CD4-positive, alpha-beta memory T cell (primary cell): ENCODE data around the gene MRPS26. TPM values are rescaled to one million over a fixed set of nuclear protein-coding genes. Genes with fewer than 3 reads are reported as not detected.
"Not testable (repeated sequence)": the region's sequence is repeated elsewhere in the genome, so short reads cannot be mapped to it uniquely, and the experiment has no call there.

Experiments
- CTCF ChIA-PET: fragments of 350-600 bp; sonication (Branson Sonifier 250); formaldehyde crosslinking; loops from one replicate; lab custom pipeline; 2021; ENCODE audit warnings: inconsistent platforms; ENCODE audit not compliant: partially characterized antibody; lab: Charles Lee
- POLR2A ChIA-PET: fragments of 350-600 bp; sonication (Branson Sonifier 250); formaldehyde crosslinking; loops from one replicate; lab custom pipeline; 2021; ENCODE audit not compliant: partially characterized antibody; lab: Charles Lee
- DNase-seq, 5 donors: peaks; one replicate each; pipeline versions ENCODE4 v3.0.0 to v3.0.0-alpha.2; 2020 to 2022; ENCODE audit warnings: mixed read lengths in 1 of 5
- H3K27ac ChIP-seq: one replicate; pipeline ENCODE4 v1.7.0; 2013; ENCODE audit warnings: low read depth, low read length
- H3K27me3 ChIP-seq: 2 replicates; pipeline ENCODE4 v1.7.0; 2013; ENCODE audit warnings: mild to moderate bottlenecking, low read length, moderate library complexity; ENCODE audit not compliant: insufficient read depth
- H3K36me3 ChIP-seq: 2 replicates; pipeline ENCODE4 v1.7.0; 2013; ENCODE audit warnings: mild to moderate bottlenecking, low read length, moderate library complexity; ENCODE audit not compliant: insufficient read depth
- H3K4me1 ChIP-seq: 2 replicates; pipeline ENCODE4 v1.7.0; 2013; ENCODE audit warnings: mild to moderate bottlenecking, low read length, moderate library complexity; ENCODE audit not compliant: insufficient read depth
- H3K4me3 ChIP-seq, 2 donors: one replicate each; pipeline ENCODE4 v1.7.0; 2013; ENCODE audit warnings: low read length in 2 of 2, mild to moderate bottlenecking in 1 of 2
- H3K9me3 ChIP-seq, 2 donors: one replicate each; pipeline ENCODE4 v1.7.0; 2013; ENCODE audit warnings: low read length in 2 of 2, control low read depth in 1 of 2; ENCODE audit not compliant: control insufficient read depth in 1 of 2
- H3K27ac Mint-ChIP-seq, 7 donors: one replicate each; pipeline ENCODE4 v1.8.0; 2020 to 2021; ENCODE audit warnings: mixed read lengths in 7 of 7, mild to moderate bottlenecking in 6 of 7, inconsistent platforms in 3 of 7, moderate library complexity in 3 of 7
- H3K27me3 Mint-ChIP-seq, 2 donors: one replicate each; pipeline ENCODE4 v1.8.0; 2020 to 2021; ENCODE audit warnings: mixed read lengths in 2 of 2
- H3K36me3 Mint-ChIP-seq, 2 donors: one replicate each; pipeline ENCODE4 v1.8.0; 2020 to 2021; ENCODE audit warnings: mixed read lengths in 2 of 2, inconsistent platforms in 1 of 2, mild to moderate bottlenecking in 1 of 2
- H3K4me1 Mint-ChIP-seq, 4 donors: one replicate each; pipeline ENCODE4 v1.8.0; 2020 to 2021; ENCODE audit warnings: mixed read lengths in 4 of 4, mild to moderate bottlenecking in 1 of 4
- H3K4me3 Mint-ChIP-seq, 8 donors: one replicate each; pipeline ENCODE4 v1.8.0; 2020 to 2021; ENCODE audit warnings: mixed read lengths in 8 of 8, mild to moderate bottlenecking in 7 of 8, moderate library complexity in 6 of 8, inconsistent platforms in 3 of 8
- H3K9me3 Mint-ChIP-seq, 8 donors: one replicate each; pipeline ENCODE4 v1.8.0; 2020 to 2021; ENCODE audit warnings: mixed read lengths in 8 of 8, mild to moderate bottlenecking in 5 of 8, inconsistent platforms in 3 of 8, moderate library complexity in 1 of 8
- intact Hi-C: fragments of 100-400 bp; cut with micrococcal nuclease; formaldehyde crosslinking; loops from one replicate; pipeline ENCODE4 v1.15.1; 2023
- polyA plus RNA-seq, 2 donors: library from polyadenylated mRNA; unstranded; fragments of 300-500 nt; fragmentation: Illumina TruSeq; gene quantifications; one replicate each; pipeline ENCODE4 v1.2.3, GENCODE V29; 2021
- total RNA-seq, 2 experiments: library from RNA; stranded (reverse); gene quantifications; one replicate each; pipeline ENCODE4 v1.2.3, GENCODE V29; 2021

MRPS26 gene
- total and polyA plus RNA-seq, 4 experiments from 2014 or later: 31.6 to 66.4 (median 48.1) TPM

- intact Hi-C loops: no loop called here
- no peak overlapping the region for H3K4me3 Mint-ChIP-seq
- H3K9me3 ChIP-seq: no peaks in the 10 kb centered on the region
- no peak overlapping the region for H3K4me3 ChIP-seq
- ChIA-PET POLR2A (no interaction called here), CTCF (no interaction called here)
- no peak for DNase-seq
- no peak overlapping the region for H3K27ac ChIP-seq
- H3K27me3 ChIP-seq: no peaks in the 10 kb centered on the region
- H3K9me3 Mint-ChIP-seq: no peaks in the 10 kb centered on the region
- H3K27me3 Mint-ChIP-seq: no peaks in the 10 kb centered on the region
- H3K4me1 ChIP-seq: no peaks in the 10 kb centered on the region
- H3K36me3 Mint-ChIP-seq: peaks cover 28 to 53% of the 10 kb centered on the region in 2 donors
- no peak overlapping the region for H3K27ac Mint-ChIP-seq
- H3K36me3 ChIP-seq: peaks cover 13% of the 10 kb centered on the region
- peaks cover 0 to 6% (median 3%) of the 10 kb centered on the region in 4 donors for H3K4me1 Mint-ChIP-seq
These were observed 32.1 kb upstream of the MRPS26 start for GRCh38 chr20:3013771-3014170.

- POLR2A ChIA-PET: no interaction called here
- H3K4me1 Mint-ChIP-seq: peaks cover 0 to 6% (median 3%) of the 10 kb centered on the region in 4 donors
- DNase-seq: no peak
- peaks cover 24 to 48% of the 10 kb centered on the region in 2 donors for H3K36me3 Mint-ChIP-seq
- no peaks in the 10 kb centered on the region for H3K9me3 Mint-ChIP-seq
- Histone ChIP-seq H3K27ac (no peak overlapping the region), H3K9me3 (no peaks in the 10 kb centered on the region), H3K27me3 (no peaks in the 10 kb centered on the region), H3K4me3 (no peak overlapping the region), H3K4me1 (no peaks in the 10 kb centered on the region), H3K36me3 (peaks cover 13% of the 10 kb centered on the region)
- CTCF ChIA-PET: no interaction called here
- H3K4me3 Mint-ChIP-seq: no peak overlapping the region
- intact Hi-C loops: no loop called here
- no peaks in the 10 kb centered on the region for H3K27me3 Mint-ChIP-seq
- H3K27ac Mint-ChIP-seq: no peak overlapping the region
These were observed 31.7 kb upstream of the MRPS26 start for GRCh38 chr20:3014179-3014578.

- Mint-ChIP-seq H3K9me3 (no peaks in the 10 kb centered on the region), H3K27ac (peak overlapping the region in 4 of 7 donors; percentile 18 to 86 (median 19)), H3K27me3 (no peaks in the 10 kb centered on the region), H3K36me3 (peaks cover 19 to 44% of the 10 kb centered on the region in 2 donors), H3K4me3 (no peak overlapping the region), H3K4me1 (peaks cover 0 to 6% (median 2%) of the 10 kb centered on the region in 4 donors)
- ChIA-PET POLR2A (no interaction called here), CTCF (no interaction called here)
- H3K36me3 ChIP-seq: peaks cover 13% of the 10 kb centered on the region
- H3K4me1 ChIP-seq: no peaks in the 10 kb centered on the region
- H3K4me3 ChIP-seq: no peak overlapping the region
- H3K27ac ChIP-seq: no peak overlapping the region
- H3K9me3 ChIP-seq: no peaks in the 10 kb centered on the region
- H3K27me3 ChIP-seq: no peaks in the 10 kb centered on the region
- intact Hi-C loops: no loop called here
- no peak for DNase-seq
These were observed 31.2 kb upstream of the MRPS26 start for GRCh38 chr20:3014662-3015061.

DNA sequence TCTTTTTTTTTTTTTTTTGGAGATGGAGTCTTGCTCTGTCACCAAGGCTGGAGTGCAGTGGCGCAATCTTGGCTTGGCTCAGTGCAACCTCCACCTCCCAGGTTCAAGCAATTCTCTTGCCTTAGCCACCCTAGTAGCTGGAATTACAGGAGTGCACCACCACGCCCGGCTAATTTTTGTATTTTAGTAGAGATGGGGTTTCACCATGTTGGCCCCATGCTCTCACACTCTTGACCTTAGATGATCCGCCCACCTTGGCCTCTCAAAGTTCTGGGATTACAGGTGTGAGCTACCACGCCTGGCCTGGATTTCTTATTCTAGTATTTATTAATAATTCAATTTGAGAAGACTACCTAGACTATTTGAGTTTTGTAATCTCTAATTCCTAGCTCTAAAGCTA, 30.6 kb upstream of the MRPS26 start:
- peak overlapping the region in 2 of 7 donors; percentile 19 to 47 for H3K27ac Mint-ChIP-seq
- H3K27me3 ChIP-seq, H3K9me3 ChIP-seq, H3K9me3 Mint-ChIP-seq, POLR2A ChIA-PET, intact Hi-C loops, DNase-seq, H3K4me1 Mint-ChIP-seq, H3K27ac ChIP-seq, H3K27me3 Mint-ChIP-seq, H3K4me1 ChIP-seq, H3K4me3 Mint-ChIP-seq, CTCF ChIA-PET, H3K4me3 ChIP-seq: not testable (repeated sequence)
- peaks cover 16 to 43% of the 10 kb centered on the region in 2 donors for H3K36me3 Mint-ChIP-seq
- H3K36me3 ChIP-seq: peaks cover 13% of the 10 kb centered on the region

GRCh38 chr20:3021327-3021726, 24.5 kb upstream of the MRPS26 start:
- Mint-ChIP-seq H3K4me3 (no peak overlapping the region), H3K27ac (peak overlapping the region in 2 of 7 donors; percentile 1 to 17), H3K4me1 (no peaks in the 10 kb centered on the region), H3K36me3 (peaks cover 49 to 67% of the 10 kb centered on the region in 2 donors), H3K9me3 (no peaks in the 10 kb centered on the region), H3K27me3 (no peaks in the 10 kb centered on the region)
- no peaks in the 10 kb centered on the region for H3K27me3 ChIP-seq
- POLR2A ChIA-PET: no interaction called here
- no peaks in the 10 kb centered on the region for H3K4me1 ChIP-seq
- H3K9me3 ChIP-seq: no peaks in the 10 kb centered on the region
- CTCF ChIA-PET: no interaction called here
- intact Hi-C loops: no loop called here
- no peak for DNase-seq
- no peak overlapping the region for H3K27ac ChIP-seq
- no peak overlapping the region for H3K4me3 ChIP-seq
- peaks cover 50% of the 10 kb centered on the region for H3K36me3 ChIP-seq

DNA sequence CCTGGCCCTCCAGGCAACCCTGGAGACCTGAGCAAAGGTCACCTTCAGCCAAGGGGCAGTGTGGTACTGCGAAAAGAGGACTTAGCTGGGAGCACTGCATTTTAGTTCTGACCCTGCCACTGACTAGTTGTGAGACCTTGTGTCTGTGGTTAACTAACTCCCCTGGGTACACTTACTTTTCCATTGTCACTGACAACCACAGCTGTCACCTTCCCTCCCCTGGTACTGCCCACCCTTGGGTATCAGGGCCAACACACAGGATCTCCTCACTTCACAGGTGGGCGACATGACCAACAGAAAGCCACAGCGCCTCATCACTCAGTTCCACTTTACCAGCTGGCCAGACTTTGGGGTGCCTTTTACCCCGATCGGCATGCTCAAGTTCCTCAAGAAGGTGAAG, 24.1 kb upstream of the MRPS26 start:
- no peak overlapping the region for H3K27ac Mint-ChIP-seq
- intact Hi-C loops: no loop called here
- H3K27me3 ChIP-seq: no peaks in the 10 kb centered on the region
- H3K27ac ChIP-seq: no peak overlapping the region
- no peaks in the 10 kb centered on the region for H3K4me1 ChIP-seq
- no peak for DNase-seq
- peaks cover 54 to 70% of the 10 kb centered on the region in 2 donors for H3K36me3 Mint-ChIP-seq
- H3K4me3 Mint-ChIP-seq: no peak overlapping the region
- H3K9me3 ChIP-seq: no peaks in the 10 kb centered on the region
- H3K4me1 Mint-ChIP-seq: no peaks in the 10 kb centered on the region
- peaks cover 52% of the 10 kb centered on the region for H3K36me3 ChIP-seq
- no peaks in the 10 kb centered on the region for H3K27me3 Mint-ChIP-seq
- ChIA-PET CTCF (no interaction called here), POLR2A (no interaction called here)
- H3K9me3 Mint-ChIP-seq: no peaks in the 10 kb centered on the region
- H3K4me3 ChIP-seq: no peak overlapping the region

GRCh38 chr20:3022559-3023490, 23.0 kb upstream of the MRPS26 start:
- intact Hi-C loops, H3K27me3 ChIP-seq, H3K27ac ChIP-seq, H3K4me1 Mint-ChIP-seq, H3K9me3 ChIP-seq, H3K4me3 Mint-ChIP-seq, H3K27me3 Mint-ChIP-seq, CTCF ChIA-PET, H3K4me1 ChIP-seq, H3K4me3 ChIP-seq, POLR2A ChIA-PET, DNase-seq, H3K9me3 Mint-ChIP-seq: not testable (repeated sequence)
- Mint-ChIP-seq H3K27ac (peak overlapping the region in 3 of 7 donors; percentile 31 to 53 (median 51)), H3K36me3 (peaks cover 49 to 70% of the 10 kb centered on the region in 2 donors)
- peaks cover 54% of the 10 kb centered on the region for H3K36me3 ChIP-seq
